HEK293 (cell line): Measurements from ENCODE around the gene ZFHX2.

Experiments
- ATF2 ChIP-seq: fragments of 450-650 bp; formaldehyde crosslinking; IDR thresholded peaks from 2 replicates; pipeline ENCODE4 v1.5.1; 2016; ENCODE audit warnings: missing biosample characterization, missing genetic modification characterization, low read depth
- BCL11A ChIP-seq: fragments of 450-650 bp; formaldehyde crosslinking; IDR thresholded peaks from 2 replicates; pipeline ENCODE4 v1.5.1; 2016; ENCODE audit warnings: low read depth, missing biosample characterization, missing genetic modification characterization
- HIC1 ChIP-seq: fragments of 450-650 bp; formaldehyde crosslinking; IDR thresholded peaks from 2 replicates; pipeline ENCODE4 v1.5.1; 2016; ENCODE audit warnings: missing biosample characterization, missing genetic modification characterization
- PRDM2 ChIP-seq: fragments of 450-650 bp; formaldehyde crosslinking; IDR thresholded peaks from 2 replicates; pipeline ENCODE4 v1.5.1; 2016; ENCODE audit warnings: missing biosample characterization, missing genetic modification characterization, borderline replicate concordance
- TCF7L2 ChIP-seq: IDR thresholded peaks from 2 replicates; pipeline ENCODE4 v1.6.1; 2011; ENCODE audit warnings: low read depth, mild to moderate bottlenecking, inconsistent platforms, low read length, moderate library complexity, borderline replicate concordance
- WT1 ChIP-seq: fragments of 450-650 bp; formaldehyde crosslinking; IDR thresholded peaks from 2 replicates; pipeline ENCODE4 v1.5.1; 2016; ENCODE audit warnings: missing biosample characterization, missing genetic modification characterization
- ZBTB1 ChIP-seq: fragments of 450-650 bp; formaldehyde crosslinking; IDR thresholded peaks from 2 replicates; pipeline ENCODE4 v1.5.1; 2016; ENCODE audit warnings: missing biosample characterization, missing genetic modification characterization
- ZEB2 ChIP-seq: fragments of 450-650 bp; formaldehyde crosslinking; IDR thresholded peaks from 2 replicates; pipeline ENCODE4 v1.5.1; 2016; ENCODE audit warnings: missing biosample characterization, missing genetic modification characterization
- ZNF138 ChIP-seq: fragments of 450-650 bp; formaldehyde crosslinking; IDR thresholded peaks from 2 replicates; pipeline ENCODE4 v1.5.1; 2016; ENCODE audit warnings: missing biosample characterization, missing genetic modification characterization, borderline replicate concordance
- ZNF140 ChIP-seq: fragments of 450-650 bp; formaldehyde crosslinking; IDR thresholded peaks from 2 replicates; pipeline ENCODE4 v1.5.1; 2016; ENCODE audit warnings: missing biosample characterization, missing genetic modification characterization
- ZNF16 ChIP-seq: fragments of 450-650 bp; formaldehyde crosslinking; IDR thresholded peaks from 2 replicates; pipeline ENCODE4 v1.5.1; 2016; ENCODE audit warnings: low read depth, missing biosample characterization, missing genetic modification characterization
- ZNF23 ChIP-seq: fragments of 450-650 bp; formaldehyde crosslinking; IDR thresholded peaks from 2 replicates; pipeline ENCODE4 v1.5.1; 2016; ENCODE audit warnings: missing biosample characterization, missing genetic modification characterization, borderline replicate concordance
- ZNF248 ChIP-seq: fragments of 450-650 bp; formaldehyde crosslinking; IDR thresholded peaks from 2 replicates; pipeline ENCODE4 v1.5.1; 2017; ENCODE audit warnings: missing biosample characterization, missing genetic modification characterization
- ZNF26 ChIP-seq: fragments of 450-650 bp; formaldehyde crosslinking; IDR thresholded peaks from 2 replicates; pipeline ENCODE4 v1.5.1; 2016; ENCODE audit warnings: missing biosample characterization, missing genetic modification characterization
- ZNF341 ChIP-seq: fragments of 450-650 bp; formaldehyde crosslinking; IDR thresholded peaks from 2 replicates; pipeline ENCODE4; 2016; ENCODE audit warnings: low read depth, missing biosample characterization, missing genetic modification characterization
- ZNF426 ChIP-seq: fragments of 450-650 bp; formaldehyde crosslinking; IDR thresholded peaks from 2 replicates; pipeline ENCODE4 v1.5.1; 2017; ENCODE audit warnings: missing biosample characterization, missing genetic modification characterization, mild to moderate bottlenecking, inconsistent platforms, moderate library complexity
- ZNF433 ChIP-seq: fragments of 450-650 bp; formaldehyde crosslinking; IDR thresholded peaks from 2 replicates; pipeline ENCODE4 v1.5.1; 2016; ENCODE audit warnings: missing biosample characterization, missing genetic modification characterization, low read depth
- ZNF488 ChIP-seq: fragments of 450-650 bp; formaldehyde crosslinking; IDR thresholded peaks from 2 replicates; pipeline ENCODE4 v1.5.1; 2016; ENCODE audit warnings: missing biosample characterization, missing genetic modification characterization
- ZNF530 ChIP-seq: fragments of 450-650 bp; formaldehyde crosslinking; IDR thresholded peaks from 2 replicates; pipeline ENCODE4 v1.5.1; 2016; ENCODE audit warnings: low read depth, missing biosample characterization, missing genetic modification characterization
- ZNF580 ChIP-seq: fragments of 450-650 bp; formaldehyde crosslinking; IDR thresholded peaks from 2 replicates; pipeline ENCODE4 v1.5.1; 2016; ENCODE audit warnings: missing biosample characterization, missing genetic modification characterization
- ZNF585B ChIP-seq: fragments of 450-650 bp; formaldehyde crosslinking; IDR thresholded peaks from 2 replicates; pipeline ENCODE4 v1.5.1; 2016; ENCODE audit warnings: missing biosample characterization, missing genetic modification characterization
- ZNF610 ChIP-seq: fragments of 450-650 bp; formaldehyde crosslinking; IDR thresholded peaks from 2 replicates; pipeline ENCODE4 v1.5.1; 2016; ENCODE audit warnings: missing biosample characterization, missing genetic modification characterization, borderline replicate concordance
- ZNF623 ChIP-seq: fragments of 450-650 bp; formaldehyde crosslinking; IDR thresholded peaks from 2 replicates; pipeline ENCODE4 v1.5.1; 2016; ENCODE audit warnings: missing biosample characterization, missing genetic modification characterization
- ZNF701 ChIP-seq: fragments of 450-650 bp; formaldehyde crosslinking; IDR thresholded peaks from 2 replicates; pipeline ENCODE4 v1.5.1; 2016; ENCODE audit warnings: missing biosample characterization, missing genetic modification characterization
- ZNF785 ChIP-seq: fragments of 450-650 bp; formaldehyde crosslinking; IDR thresholded peaks from 2 replicates; pipeline ENCODE4 v1.5.1; 2016; ENCODE audit warnings: missing biosample characterization, missing genetic modification characterization
- ZSCAN23 ChIP-seq: fragments of 450-650 bp; formaldehyde crosslinking; IDR thresholded peaks from 2 replicates; pipeline ENCODE4 v1.5.1; 2016; ENCODE audit warnings: missing biosample characterization, missing genetic modification characterization

Gene ZFHX2

GRCh38 chr14:23555882-23556699, 4.5 kb upstream of the ZFHX2 start, which contains the start of gene THTPA (continued):
- TF ChIP-seq ZNF488 (tag by site-specific recombination) (no peak), ZNF248 (no peak), ZNF140 (tag by site-specific recombination) (no peak), TCF7L2 (no peak), ZNF341 (peak; percentile 80), ZNF585B (tag by site-specific recombination) (no peak), HIC1 (tag by site-specific recombination) (no peak), ZBTB1 (tag by site-specific recombination) (no peak), ZNF433 (no peak), ZNF426 (no peak), ZNF138 (tag by site-specific recombination) (no peak), ZNF785 (tag by site-specific recombination) (peak; percentile 54; the same call in 1 of the 2 replicates), ZSCAN23 (0 out of 2 replicates have a peak, but pooled peaks have one; percentile 66), ZNF16 (no peak), WT1 (tag by site-specific recombination) (no peak), ZNF23 (tag by site-specific recombination) (no peak), ATF2 (tag by site-specific recombination) (no peak), ZNF26 (tag by site-specific recombination) (no peak), ZNF701 (tag by site-specific recombination) (no peak), PRDM2 (tag by site-specific recombination) (no peak), ZEB2 (tag by site-specific recombination) (peak; percentile 94), ZNF530 (tag by site-specific recombination) (no peak), ZNF623 (no peak), ZNF610 (tag by site-specific recombination) (peak; percentile 67), ZNF580 (tag by site-specific recombination) (no peak; the same call in 1 of the 2 replicates), BCL11A (no peak)
